ENCODE results near the gene TMEM94.

The TMEM94 gene

GRCh38 chr17:75525806-75526554 is 69.5 kb downstream of the TMEM94 start:
- DNase-seq (ENCODE audit: low read depth in 2 of 2): no peak

DNA sequence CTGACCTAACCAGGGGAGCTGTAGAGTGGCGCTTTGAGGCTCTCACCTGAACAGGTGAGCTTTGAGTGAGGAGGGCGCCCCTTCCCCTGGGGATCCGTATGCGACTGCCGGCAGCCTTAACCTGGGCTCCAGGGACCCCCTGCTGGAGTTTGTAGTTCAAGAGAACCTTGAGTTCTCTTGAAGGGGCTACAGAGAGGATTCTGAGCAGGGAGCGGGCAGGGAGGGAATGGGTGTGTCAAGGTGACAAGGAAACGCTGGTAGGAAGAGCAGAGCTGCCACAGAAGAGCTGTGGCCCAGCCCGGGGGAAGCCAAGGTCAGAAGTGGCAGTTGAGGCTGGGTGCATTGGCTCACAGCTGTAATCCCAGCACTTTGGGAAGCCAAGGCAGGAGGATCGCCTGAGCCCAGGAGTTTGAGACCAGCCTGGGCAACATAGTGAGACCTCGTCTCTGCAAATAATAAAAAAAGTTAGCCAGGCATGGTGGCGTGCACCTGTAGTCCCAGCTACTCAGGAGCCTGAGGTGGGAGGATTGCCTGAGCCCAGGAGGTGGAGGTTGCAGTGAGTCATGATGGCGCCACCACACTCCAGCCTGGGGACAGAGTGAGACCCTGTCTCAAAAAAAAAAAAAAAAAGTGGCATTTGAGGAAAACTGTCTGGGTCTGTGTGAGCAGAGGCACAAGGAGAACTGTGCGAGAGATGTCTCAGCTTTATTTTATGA is 70.3 kb downstream of the TMEM94 start:
- no peak for DNase-seq (ENCODE audit: low read depth in 2 of 2)

GRCh38 chr17:75530837-75531720 is 74.6 kb downstream of the TMEM94 start:
- no peak for DNase-seq (ENCODE audit: low read depth in 2 of 2)

DNA sequence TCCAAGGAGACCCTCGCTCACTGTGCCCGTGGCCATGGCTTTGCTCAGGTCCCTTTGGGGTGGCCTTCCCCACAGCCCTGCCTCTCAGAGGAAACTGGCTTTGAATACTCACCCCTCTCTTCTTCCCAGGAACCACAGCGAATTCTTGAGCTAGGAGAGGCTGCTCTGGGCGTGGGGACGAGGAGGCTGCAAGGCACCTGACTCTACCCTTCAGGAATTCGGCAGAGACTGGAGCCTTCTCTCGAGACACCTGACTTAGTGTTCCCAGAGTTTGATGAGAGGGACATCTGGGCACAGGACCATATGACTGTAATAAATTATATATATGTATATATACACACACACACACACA is 75.3 kb downstream of the TMEM94 start:
- DNase-seq (ENCODE audit: low read depth in 2 of 2): no peak

- DNase-seq (ENCODE audit: low read depth in 2 of 2): peak in 1 of 2 donors; percentile 29
These were observed 78.7 kb downstream of the TMEM94 start for GRCh38 chr17:75535119-75535537.

- DNase-seq (ENCODE audit: low read depth in 2 of 2): no peak
These were observed 79.4 kb downstream of the TMEM94 start for GRCh38 chr17:75535871-75536270.

- no peak for DNase-seq (ENCODE audit: low read depth in 2 of 2)
These were observed 79.9 kb downstream of the TMEM94 start for GRCh38 chr17:75536366-75536765.

- DNase-seq (ENCODE audit: low read depth in 2 of 2): no peak
These were observed 83.7 kb downstream of the TMEM94 start for GRCh38 chr17:75539967-75540729.

DNA sequence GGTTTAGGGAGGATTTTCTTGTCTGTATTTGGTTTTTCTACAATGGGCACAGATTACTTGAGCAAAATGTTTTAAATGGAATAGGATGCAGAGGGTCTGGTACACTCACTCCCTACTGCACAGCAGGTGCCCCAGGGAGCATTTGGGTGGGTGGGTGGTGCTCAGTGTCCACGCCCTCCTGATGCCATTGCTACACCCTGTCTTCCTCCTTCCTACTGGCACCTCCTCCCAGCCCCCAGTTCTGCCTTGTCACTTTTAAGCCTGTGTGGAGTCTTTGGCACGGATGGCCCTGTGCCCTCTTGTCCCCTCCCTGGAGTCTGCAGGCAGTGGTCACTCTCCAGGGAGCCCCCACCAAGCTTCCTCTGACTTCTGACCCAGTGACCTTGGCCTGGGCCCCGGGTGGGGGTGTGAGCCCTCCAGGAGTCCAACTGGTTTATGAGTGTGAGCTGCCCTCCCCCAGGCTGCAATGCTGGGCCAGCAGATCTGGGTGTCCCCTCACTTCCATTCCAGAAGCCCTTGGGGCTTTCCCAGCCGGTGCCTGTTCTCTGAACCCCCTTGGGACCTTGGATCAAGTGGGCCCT is 84.6 kb downstream of the TMEM94 start:
- DNase-seq (ENCODE audit: low read depth in 2 of 2): no peak

DNA sequence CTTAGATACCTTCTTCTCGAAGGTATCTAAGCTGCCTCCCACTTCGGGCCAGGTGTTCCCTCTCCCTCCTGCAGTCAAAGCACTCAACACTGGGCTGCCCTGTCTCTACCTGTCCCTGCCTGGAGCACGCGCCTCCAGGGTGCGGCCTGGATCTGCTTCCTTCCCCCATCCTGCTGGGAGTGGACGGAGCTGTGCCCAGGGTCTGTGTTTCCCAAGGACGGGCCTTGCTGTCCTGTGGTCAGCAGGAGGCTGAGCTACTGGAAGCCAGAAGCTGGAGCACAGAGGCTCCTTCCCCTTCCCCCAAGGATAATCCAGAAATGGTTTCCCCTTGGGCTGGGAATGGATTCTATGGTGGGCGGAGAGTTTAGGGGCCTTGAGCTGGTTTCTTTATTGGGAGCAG is 85.8 kb downstream of the TMEM94 start:
- DNase-seq (ENCODE audit: low read depth in 2 of 2): no peak

DNA sequence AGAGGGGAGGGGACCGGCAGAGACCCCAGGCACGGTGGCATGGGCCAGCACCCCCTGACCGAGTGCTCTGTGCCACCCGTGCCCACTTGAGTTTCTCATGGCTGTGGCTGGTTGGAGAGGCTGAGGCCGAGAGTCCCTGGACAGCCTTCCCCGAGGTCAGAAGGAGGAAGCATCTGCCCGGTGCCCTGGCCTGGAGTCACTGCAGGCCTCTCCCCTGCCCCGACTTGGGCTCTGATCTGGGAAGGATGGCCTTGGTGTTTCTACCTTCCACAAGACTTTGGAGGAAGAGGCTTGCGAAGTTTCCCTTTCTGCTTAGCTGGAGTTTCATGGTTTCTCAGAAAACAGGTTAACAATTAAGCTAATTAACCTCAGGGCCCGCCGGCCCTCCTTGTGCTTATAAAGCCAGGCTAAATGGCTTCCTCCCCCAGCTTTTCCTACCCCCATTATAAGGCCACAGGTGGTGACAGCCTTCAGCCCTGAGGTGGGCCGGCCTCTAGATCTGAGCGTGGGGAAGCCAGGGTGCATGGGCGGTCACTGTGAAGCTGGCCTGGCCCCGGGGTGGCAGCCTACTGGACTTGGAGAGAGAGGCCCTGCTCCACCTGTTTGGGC is 86.4 kb downstream of the TMEM94 start:
- no peak for DNase-seq (ENCODE audit: low read depth in 2 of 2)

DNA sequence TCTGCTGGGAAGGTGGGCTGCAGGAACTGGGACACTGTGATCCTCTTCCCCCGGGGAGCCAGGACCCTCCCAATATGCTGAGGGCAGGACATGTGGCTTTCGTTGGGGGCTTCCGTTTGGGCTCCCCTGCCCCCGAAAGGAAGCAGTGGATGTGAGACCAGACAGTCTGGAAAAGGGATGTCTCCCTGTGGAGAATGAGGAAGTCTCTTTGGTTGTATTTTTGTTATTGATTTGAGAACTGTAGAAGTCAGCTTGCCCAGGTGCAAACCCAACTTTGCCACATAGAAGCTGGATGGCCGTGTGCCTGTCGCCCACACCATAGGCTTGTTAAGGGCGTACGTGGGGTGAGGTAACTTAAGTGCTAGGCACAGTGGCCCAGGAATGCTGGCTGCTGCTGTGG is 87.8 kb downstream of the TMEM94 start:
- no peak for DNase-seq (ENCODE audit: low read depth in 2 of 2)

GRCh38 chr17:75546181-75546580 is 89.7 kb downstream of the TMEM94 start:
- no peak for DNase-seq (ENCODE audit: low read depth in 2 of 2)

DNA sequence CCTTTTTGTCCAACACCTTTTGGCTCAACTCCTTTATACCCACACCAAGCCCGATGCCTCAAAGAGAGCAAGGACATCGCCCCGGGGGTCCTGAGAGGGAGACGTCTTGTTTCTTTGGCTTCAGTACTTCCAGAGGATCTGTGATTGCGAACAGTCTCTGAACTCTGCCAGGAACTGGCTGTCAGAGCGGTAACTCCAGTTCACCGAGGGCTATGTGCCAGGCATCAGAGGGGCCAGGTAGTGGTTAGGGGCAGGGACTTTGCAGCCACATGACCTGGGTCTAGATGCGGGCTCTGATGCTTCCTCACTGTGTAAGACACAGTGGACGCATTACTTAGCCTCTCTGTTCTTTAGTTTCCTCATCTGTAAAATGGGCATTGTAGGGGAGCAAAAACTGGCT is 90.7 kb downstream of the TMEM94 start:
- no peak for DNase-seq (ENCODE audit: low read depth in 2 of 2)

DNA sequence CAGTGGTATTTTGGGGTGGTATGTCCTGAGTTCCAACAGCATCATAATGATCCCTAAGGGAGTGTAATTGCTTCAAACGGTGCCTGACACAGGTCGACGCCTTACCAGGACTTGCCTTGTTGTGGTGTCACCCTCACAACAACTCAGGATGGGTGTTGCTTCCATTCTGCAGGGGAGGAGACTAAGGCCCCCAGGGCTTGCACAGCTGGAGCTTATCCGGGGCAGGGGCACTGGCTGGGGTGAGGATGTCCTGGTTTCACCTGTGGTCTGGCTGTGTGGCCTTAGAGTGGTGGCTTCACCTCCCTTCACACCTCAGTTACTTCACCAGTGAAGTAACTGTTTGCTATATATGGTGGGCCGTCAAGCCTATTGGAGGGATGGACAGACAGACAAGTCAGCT is 92.4 kb downstream of the TMEM94 start:
- no peak for DNase-seq (ENCODE audit: low read depth in 2 of 2)

Measured in stimulated activated CD8-positive, alpha-beta memory T cell treated with anti-CD3 and anti-CD28 coated beads, Interleukin-2, amount 100 ng/mL, for 1 hour (primary cell).